ENCODE results near the gene SAMMSON.

SAMMSON gene

GRCh38 chr3:70003119-70003518 lies 3.6 kb downstream of the SAMMSON start:
- intact Hi-C loops (cut with DNase I), result no loop called here
- DNase-seq, result no peak

- intact Hi-C loops (cut with DNase I), result no loop called here
- DNase-seq, result no peak
Measured at GRCh38 chr3:70006089-70006488, 6.6 kb downstream of the SAMMSON start.

- intact Hi-C loops (cut with DNase I), result no loop called here
- DNase-seq, result no peak
Measured at GRCh38 chr3:70010346-70010745, 10.8 kb downstream of the SAMMSON start.

GRCh38 chr3:70011582-70011981 lies 12.0 kb downstream of the SAMMSON start:
- intact Hi-C loops (cut with DNase I), result no loop called here
- no peak for DNase-seq

- no peak for DNase-seq
- intact Hi-C loops (cut with DNase I), result no loop called here
Measured at GRCh38 chr3:70020906-70021660, 21.6 kb downstream of the SAMMSON start.

GRCh38 chr3:70028361-70028760 lies 28.8 kb downstream of the SAMMSON start:
- intact Hi-C loops (cut with DNase I), result no loop called here

GRCh38 chr3:70038693-70039092 lies 39.2 kb downstream of the SAMMSON start:
- no peak for DNase-seq
- intact Hi-C loops (cut with DNase I), result no loop called here

More at GRCh38 chr3:70028361-70028760, 28.8 kb downstream of the SAMMSON start:
- DNase-seq, result no peak

- intact Hi-C loops (cut with DNase I), result no loop called here
- peak in 34 of 42 donors; percentile 4 to 72 (median 38) for DNase-seq
Measured at GRCh38 chr3:70040386-70040785, 40.9 kb downstream of the SAMMSON start.

- DNase-seq, result no peak
- intact Hi-C loops (cut with DNase I), result no loop called here
Measured at GRCh38 chr3:70042641-70043040, 43.1 kb downstream of the SAMMSON start.

GRCh38 chr3:70049761-70050160 lies 50.2 kb downstream of the SAMMSON start:
- no peak for DNase-seq
- intact Hi-C loops (cut with DNase I), result no loop called here

GRCh38 chr3:70053293-70053692 lies 53.8 kb downstream of the SAMMSON start:
- intact Hi-C loops (cut with DNase I), result no loop called here
- no peak for DNase-seq

GRCh38 chr3:70056081-70056480 lies 56.5 kb downstream of the SAMMSON start:
- intact Hi-C loops (cut with DNase I), result no loop called here
- DNase-seq, result no peak

- DNase-seq, result no peak
- intact Hi-C loops (cut with DNase I), result no loop called here
Measured at GRCh38 chr3:70057426-70057825, 57.9 kb downstream of the SAMMSON start.

- intact Hi-C loops (cut with DNase I), result no loop called here
- DNase-seq, result no peak
Measured at GRCh38 chr3:70061096-70061495, 61.6 kb downstream of the SAMMSON start.

GRCh38 chr3:70064194-70064779 lies 64.8 kb downstream of the SAMMSON start:
- peak in 23 of 42 donors; percentile 22 to 87 (median 58) for DNase-seq
- intact Hi-C loops (cut with DNase I), result no loop called here

- intact Hi-C loops (cut with DNase I), result no loop called here
- DNase-seq, result no peak
Measured at GRCh38 chr3:70065696-70066253, 66.2 kb downstream of the SAMMSON start.

- intact Hi-C loops (cut with DNase I), result no loop called here
- no peak for DNase-seq
Measured at GRCh38 chr3:70067860-70068521, 68.5 kb downstream of the SAMMSON start.

- intact Hi-C loops (cut with DNase I), result no loop called here
Measured at GRCh38 chr3:70069557-70069956, 70.0 kb downstream of the SAMMSON start.

GRCh38 chr3:70071138-70071537 lies 71.6 kb downstream of the SAMMSON start:
- DNase-seq, result no peak
- intact Hi-C loops (cut with DNase I), result no loop called here

More at GRCh38 chr3:70069557-70069956, 70.0 kb downstream of the SAMMSON start:
- DNase-seq, result no peak

GRCh38 chr3:70072180-70072579 lies 72.6 kb downstream of the SAMMSON start:
- DNase-seq, result peak in 2 of 42 donors; percentile 20 to 53
- intact Hi-C loops (cut with DNase I), result no loop called here
